SJSA1 (cell line): ENCODE data around the gene TCAP. TPM values are rescaled to one million over a fixed set of nuclear protein-coding genes. Genes with fewer than 3 reads are reported as not detected.

Experiments used
- DNase-seq, 2 experiments: peaks; one replicate each; pipeline ENCODE4 v3.0.0-alpha.2; 2015 to 2020; ENCODE audit warnings: low spot score in 2 of 2, low read depth in 1 of 2
- H3K27ac ChIP-seq: fragments of 250-450 bp; sonication (Bioruptor Pico); 2 replicates; pipeline ENCODE4 v1.5.1; 2020; ENCODE audit warnings: mild to moderate bottlenecking, moderate library complexity
- H3K27me3 ChIP-seq: fragments of 250-450 bp; sonication (Bioruptor Pico); replicated peaks from 2 replicates; pipeline ENCODE4 v1.5.1; 2020; ENCODE audit warnings: mild to moderate bottlenecking, moderate library complexity
- H3K36me3 ChIP-seq: fragments of 250-450 bp; sonication (Bioruptor Pico); 2 replicates; pipeline ENCODE4 v1.5.1; 2020; ENCODE audit warnings: mild to moderate bottlenecking
- H3K4me1 ChIP-seq: fragments of 250-450 bp; sonication (Bioruptor Pico); replicated peaks from 2 replicates; pipeline ENCODE4 v1.6.1; 2021; ENCODE audit warnings: mild to moderate bottlenecking
- H3K4me3 ChIP-seq: fragments of 250-450 bp; sonication (Bioruptor Pico); 2 replicates; pipeline ENCODE4 v1.5.1; 2020; ENCODE audit warnings: mild to moderate bottlenecking
- H3K9me3 ChIP-seq: fragments of 250-450 bp; sonication (Bioruptor Pico); replicated peaks from 2 replicates; pipeline ENCODE4 v1.5.1; 2020; ENCODE audit warnings: mild to moderate bottlenecking
- total RNA-seq: library from RNA; depleted of rRNA; stranded (reverse); fragments of >200 nt; shearing (Covaris generic); gene quantifications from 2 replicates; pipeline ENCODE4 v1.2.3, GENCODE V29; 2014

The TCAP gene
- total RNA-seq, 1 experiment from 2014 or later = 0.11 TPM

GRCh38 chr17:39699818-39700147, 34.6 kb downstream of the TCAP start, which contains the start of gene ERBB2:
TSS of gene ERBB2 (plus strand) at chr17:39700064. CDS start at chr17:39700239, 175 bp downstream.
- peak within 1 kb of the TSS; percentile 77 for H3K4me3 ChIP-seq
- no peaks in the 10 kb centered on the region for H3K9me3 ChIP-seq
- peak; percentile 64 to 74 for DNase-seq
- no peaks in the 10 kb centered on the region for H3K27me3 ChIP-seq
- peaks cover 18% of the 10 kb centered on the region for H3K4me1 ChIP-seq
- H3K27ac ChIP-seq = peak within 1 kb of the TSS; percentile 39
- H3K36me3 ChIP-seq = peaks cover 4% of the 10 kb centered on the region; the same call in 1 of the 2 replicates

- peaks cover 18% of the 10 kb centered on the region for H3K4me1 ChIP-seq
- no peaks in the 10 kb centered on the region for H3K27me3 ChIP-seq
- peak overlapping the region; percentile 77 for H3K4me3 ChIP-seq
- peaks cover 4% of the 10 kb centered on the region; the same call in 1 of the 2 replicates for H3K36me3 ChIP-seq
- peak overlapping the region; percentile 39 for H3K27ac ChIP-seq
- peak in 1 of 2 experiments; percentile 51 for DNase-seq
- H3K9me3 ChIP-seq = no peaks in the 10 kb centered on the region
Measured at GRCh38 chr17:39700148-39700987, 35.2 kb downstream of the TCAP start.

GRCh38 chr17:39701012-39701783, 36.0 kb downstream of the TCAP start:
- Histone ChIP-seq H3K36me3 (peaks cover 4% of the 10 kb centered on the region; the same call in 1 of the 2 replicates), H3K27me3 (no peaks in the 10 kb centered on the region), H3K4me3 (peak overlapping the region; percentile 77), H3K27ac (no peak overlapping the region), H3K9me3 (no peaks in the 10 kb centered on the region), H3K4me1 (peaks cover 18% of the 10 kb centered on the region)
- DNase-seq = no peak

GRCh38 chr17:39701784-39702422, 36.8 kb downstream of the TCAP start:
- H3K9me3 ChIP-seq = no peaks in the 10 kb centered on the region
- no peaks in the 10 kb centered on the region for H3K27me3 ChIP-seq
- H3K36me3 ChIP-seq = peaks cover 5% of the 10 kb centered on the region; the same call in 1 of the 2 replicates
- no peak overlapping the region for H3K27ac ChIP-seq
- DNase-seq = no peak
- peak overlapping the region; percentile 77; the same call in 1 of the 2 replicates for H3K4me3 ChIP-seq
- H3K4me1 ChIP-seq = peaks cover 18% of the 10 kb centered on the region

GRCh38 chr17:39702901-39703893, 38.0 kb downstream of the TCAP start:
- DNase-seq = no peak
- Histone ChIP-seq H3K27ac (no peak overlapping the region), H3K4me3 (no peak overlapping the region), H3K9me3 (no peaks in the 10 kb centered on the region), H3K4me1 (peaks cover 18% of the 10 kb centered on the region), H3K27me3 (no peaks in the 10 kb centered on the region), H3K36me3 (peaks cover 18% of the 10 kb centered on the region)

GRCh38 chr17:39703913-39704312, 38.8 kb downstream of the TCAP start:
- DNase-seq = no peak
- H3K27ac ChIP-seq = no peak overlapping the region
- peaks cover 25% of the 10 kb centered on the region for H3K36me3 ChIP-seq
- H3K27me3 ChIP-seq = no peaks in the 10 kb centered on the region
- H3K4me1 ChIP-seq = peaks cover 18% of the 10 kb centered on the region
- H3K9me3 ChIP-seq = no peaks in the 10 kb centered on the region
- H3K4me3 ChIP-seq = no peak overlapping the region

GRCh38 chr17:39704821-39705551, 39.8 kb downstream of the TCAP start:
- peaks cover 10% of the 10 kb centered on the region for H3K4me1 ChIP-seq
- H3K27me3 ChIP-seq = no peaks in the 10 kb centered on the region
- H3K36me3 ChIP-seq = peaks cover 36% of the 10 kb centered on the region
- no peaks in the 10 kb centered on the region for H3K9me3 ChIP-seq
- H3K27ac ChIP-seq = no peak overlapping the region
- no peak overlapping the region for H3K4me3 ChIP-seq
- no peak for DNase-seq

GRCh38 chr17:39705786-39706348, 40.7 kb downstream of the TCAP start:
- Histone ChIP-seq H3K4me3 (no peak overlapping the region), H3K36me3 (peaks cover 41% of the 10 kb centered on the region), H3K4me1 (peaks cover 10% of the 10 kb centered on the region), H3K27me3 (no peaks in the 10 kb centered on the region), H3K9me3 (no peaks in the 10 kb centered on the region), H3K27ac (no peak overlapping the region)
- DNase-seq = no peak

GRCh38 chr17:39706383-39706782, 41.2 kb downstream of the TCAP start:
- Histone ChIP-seq H3K4me3 (no peak overlapping the region), H3K9me3 (no peaks in the 10 kb centered on the region), H3K27ac (no peak overlapping the region), H3K27me3 (no peaks in the 10 kb centered on the region), H3K4me1 (peaks cover 6% of the 10 kb centered on the region), H3K36me3 (peaks cover 42% of the 10 kb centered on the region)
- DNase-seq = no peak

- no peak for DNase-seq
- H3K36me3 ChIP-seq = peaks cover 48% of the 10 kb centered on the region
- no peaks in the 10 kb centered on the region for H3K27me3 ChIP-seq
- H3K4me3 ChIP-seq = no peak overlapping the region
- no peak overlapping the region for H3K27ac ChIP-seq
- no peaks in the 10 kb centered on the region for H3K9me3 ChIP-seq
- H3K4me1 ChIP-seq = peaks cover under 1% of the 10 kb centered on the region; the same call in 1 of the 2 replicates
Measured at GRCh38 chr17:39706921-39707337, 41.8 kb downstream of the TCAP start.

GRCh38 chr17:39709319-39709997, 44.3 kb downstream of the TCAP start:
- Histone ChIP-seq H3K36me3 (peaks cover 56% of the 10 kb centered on the region), H3K4me1 (no peaks in the 10 kb centered on the region), H3K9me3 (no peaks in the 10 kb centered on the region), H3K27me3 (no peaks in the 10 kb centered on the region), H3K4me3 (no peak overlapping the region), H3K27ac (no peak overlapping the region)
- DNase-seq = no peak
